SK-MEL-5 (cell line): ENCODE data around the gene SCYL3. TPM values are rescaled to one million over a fixed set of nuclear protein-coding genes. Genes with fewer than 3 reads are reported as not detected.
"Not testable (repeated sequence)": the region's sequence is repeated elsewhere in the genome, so short reads cannot be mapped to it uniquely, and the experiment has no call there.

Experiments
- DNase-seq: peaks from one replicate; pipeline ENCODE4 v3.0.0-alpha.2; 2016; ENCODE audit warnings: low read depth, low spot score
- in situ Hi-C: cut with HindIII; loops from 2 replicates; pipeline ENCODE4 v1.10.0; 2016; ENCODE audit warnings: low sequenced_read_pairs, high pct_unique_total_duplicates, low pct_unique_long_range_greater_than_20kb
- total RNA-seq: library from RNA; depleted of rRNA; stranded (reverse); fragments of >200 nt; shearing (Covaris generic); gene quantifications from 2 replicates; pipeline ENCODE4 v1.2.3, GENCODE V29; 2014

Gene SCYL3
- total RNA-seq, 1 experiment from 2014 or later: 5.5 TPM

GRCh38 chr1:169879034-169879840 lies 14.5 kb downstream of the SCYL3 start:
- no peak for DNase-seq
- in situ Hi-C loops: no loop called here

DNA sequence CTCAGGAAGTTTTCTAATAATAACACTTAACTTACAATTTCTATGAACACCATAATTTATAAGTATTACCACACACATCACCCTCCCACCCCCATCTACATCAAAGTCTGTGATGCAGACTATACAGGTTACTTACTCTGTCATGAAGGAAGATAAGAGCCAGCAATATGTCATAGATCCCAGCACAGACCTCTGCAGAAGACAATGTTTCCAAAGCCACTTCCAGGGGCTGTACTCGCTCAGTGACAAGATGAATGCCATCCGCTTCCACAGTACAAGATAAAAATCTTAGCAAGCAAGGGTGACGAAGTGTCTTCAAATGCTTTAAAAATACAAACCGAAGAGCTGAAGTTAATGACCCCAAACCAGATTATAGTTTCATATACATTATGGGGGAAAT lies 15.2 kb downstream of the SCYL3 start:
- in situ Hi-C loops: no loop called here
- DNase-seq: no peak

GRCh38 chr1:169877800-169878491 lies 15.8 kb downstream of the SCYL3 start:
- in situ Hi-C loops: no loop called here
- DNase-seq: no peak

GRCh38 chr1:169874229-169874628 lies 19.5 kb downstream of the SCYL3 start:
- in situ Hi-C loops: no loop called here
- no peak for DNase-seq

- in situ Hi-C loops: no loop called here
- no peak for DNase-seq
Measured at GRCh38 chr1:169873582-169874199, 20.0 kb downstream of the SCYL3 start.

DNA sequence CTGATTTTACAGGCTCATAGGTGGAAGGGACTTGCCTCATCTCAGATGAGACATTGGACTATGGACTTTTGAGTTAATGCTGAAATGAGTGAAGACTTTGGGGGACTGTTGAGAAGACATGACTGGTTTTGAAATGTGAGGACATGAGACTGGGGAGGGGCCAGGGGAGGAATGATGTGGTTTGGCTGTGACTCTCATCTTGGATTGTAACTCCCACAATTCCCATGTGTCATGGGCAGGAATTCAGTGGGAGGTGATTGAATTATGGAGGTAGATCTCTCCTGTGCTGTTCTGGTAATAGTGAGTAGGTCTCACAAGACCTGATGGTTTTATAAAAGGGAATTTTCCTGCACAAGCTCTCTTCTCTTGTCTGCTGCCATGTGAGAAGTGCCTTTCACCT lies 20.8 kb downstream of the SCYL3 start:
- in situ Hi-C loops: no loop called here
- DNase-seq: no peak

DNA sequence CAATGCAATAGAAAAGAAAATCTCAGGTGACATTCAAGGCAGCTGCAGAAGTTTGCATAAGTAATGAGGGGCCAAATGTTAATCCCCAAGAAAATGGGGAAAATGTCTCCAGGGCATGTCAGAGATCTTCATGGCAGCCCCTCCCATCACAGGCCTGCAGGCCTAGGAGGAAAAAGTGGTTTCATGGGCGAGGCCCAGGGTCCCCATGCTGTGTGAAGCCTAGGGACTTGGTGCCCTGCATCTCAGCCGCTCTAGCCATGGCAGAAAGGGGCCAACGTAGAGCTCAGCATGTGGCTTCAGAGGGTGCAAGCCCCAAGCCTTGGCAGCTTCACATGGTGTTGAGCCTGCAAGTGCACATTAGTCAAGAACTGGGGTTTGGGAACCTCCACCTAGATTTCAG lies 21.7 kb downstream of the SCYL3 start:
- DNase-seq, in situ Hi-C loops: not testable (repeated sequence)

GRCh38 chr1:169869426-169869825 lies 24.3 kb downstream of the SCYL3 start:
- no peak for DNase-seq
- in situ Hi-C loops: no loop called here

GRCh38 chr1:169868978-169869377 lies 24.7 kb downstream of the SCYL3 start:
- in situ Hi-C loops: no loop called here
- DNase-seq: no peak

DNA sequence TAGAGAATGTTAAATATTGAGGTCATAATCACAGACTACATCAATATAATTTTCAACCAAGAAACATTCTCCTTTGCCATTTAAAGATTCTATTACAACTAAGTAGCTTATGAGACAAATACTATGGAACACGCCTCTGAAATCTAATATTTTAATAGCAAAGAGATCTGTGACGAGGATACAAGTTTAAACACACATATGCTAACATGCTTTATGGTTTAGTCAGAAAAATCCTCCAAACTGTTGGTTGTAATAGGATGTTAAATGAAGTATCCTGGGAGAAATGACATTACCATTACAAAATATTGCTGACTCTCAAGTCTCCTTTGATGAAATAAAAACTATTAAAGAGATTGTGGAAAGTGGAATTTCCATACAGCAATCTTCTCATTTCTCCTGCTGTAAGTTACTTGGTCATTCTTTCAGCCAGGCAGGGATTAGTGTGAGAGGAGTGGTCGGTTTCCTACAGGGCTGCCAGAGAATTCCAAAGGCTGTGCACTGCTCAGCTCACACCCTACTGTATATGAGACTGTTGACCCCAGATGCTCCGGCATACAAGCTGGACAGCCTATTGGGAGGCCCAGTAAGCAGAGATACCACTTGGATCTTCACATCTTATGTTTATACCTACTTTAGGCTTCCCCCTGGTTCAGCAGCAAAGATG lies 26.6 kb downstream of the SCYL3 start:
- no peak for DNase-seq
- in situ Hi-C loops: no loop called here

GRCh38 chr1:169866577-169866976 lies 27.1 kb downstream of the SCYL3 start:
- DNase-seq: no peak
- in situ Hi-C loops: no loop called here

DNA sequence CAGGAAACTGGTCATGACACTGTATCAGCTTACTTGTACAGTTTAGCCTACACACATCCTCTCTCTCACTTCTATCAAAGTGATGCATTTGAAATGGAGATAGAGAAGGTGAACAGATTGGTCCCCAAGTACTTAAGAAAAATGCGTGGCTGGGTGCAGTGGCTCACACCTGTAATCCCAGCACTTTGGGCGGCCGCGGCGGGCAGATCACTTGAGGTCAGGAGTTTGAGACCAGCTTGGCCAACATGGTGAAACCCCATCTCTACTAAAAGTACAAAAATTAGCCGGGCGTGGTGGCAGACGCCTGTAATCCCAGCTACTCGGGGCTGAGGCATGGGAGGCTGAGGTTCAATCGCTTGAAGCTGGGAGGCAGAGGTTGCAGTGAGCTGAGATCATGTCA lies 29.2 kb downstream of the SCYL3 start:
- in situ Hi-C loops: not testable (repeated sequence)

GRCh38 chr1:169860750-169861149 lies 32.9 kb downstream of the SCYL3 start:
- in situ Hi-C loops: no loop called here
- DNase-seq: no peak

More for the DNA sequence above, 29.2 kb downstream of the SCYL3 start:
- not testable (repeated sequence) for DNase-seq

DNA sequence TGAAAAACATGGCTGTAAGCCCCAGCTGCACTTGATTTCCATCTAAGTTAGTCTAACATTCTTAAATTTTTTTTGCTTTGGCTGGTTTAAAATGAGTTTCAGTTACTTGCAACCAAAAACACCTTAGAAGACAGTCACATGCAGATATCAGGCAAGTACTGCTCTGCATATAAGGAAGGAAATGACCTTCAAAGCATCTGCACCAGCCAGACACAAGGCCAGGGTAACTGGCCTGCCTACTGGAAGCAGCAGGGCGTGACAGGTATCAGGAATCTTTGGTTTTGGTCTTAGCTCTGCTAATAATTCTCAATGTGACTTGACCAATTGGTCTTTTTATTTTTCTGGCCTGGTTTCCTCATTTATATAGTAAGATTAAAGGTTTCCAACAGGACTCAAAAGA lies 33.5 kb downstream of the SCYL3 start:
- DNase-seq: no peak
- in situ Hi-C loops: no loop called here

DNA sequence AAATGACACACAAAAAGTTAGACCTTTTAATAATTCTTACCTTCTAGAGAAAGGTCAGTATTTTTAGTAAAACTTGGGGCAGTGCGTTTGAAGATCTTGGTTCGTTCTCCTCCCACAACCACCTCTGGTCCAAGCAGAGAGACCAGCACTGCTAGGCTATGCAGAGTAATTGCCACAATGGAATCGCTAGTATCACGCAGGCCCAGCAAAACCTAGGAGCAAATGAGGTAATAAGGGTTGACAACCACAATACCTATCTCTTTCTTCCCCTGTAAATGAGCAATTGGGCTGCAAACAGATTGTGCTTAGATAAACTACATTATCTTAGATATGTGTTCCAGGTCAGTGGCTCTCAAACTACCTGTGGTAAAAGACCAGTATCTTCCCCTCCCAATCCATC lies 34.7 kb downstream of the SCYL3 start:
- no peak for DNase-seq
- in situ Hi-C loops: no loop called here

DNA sequence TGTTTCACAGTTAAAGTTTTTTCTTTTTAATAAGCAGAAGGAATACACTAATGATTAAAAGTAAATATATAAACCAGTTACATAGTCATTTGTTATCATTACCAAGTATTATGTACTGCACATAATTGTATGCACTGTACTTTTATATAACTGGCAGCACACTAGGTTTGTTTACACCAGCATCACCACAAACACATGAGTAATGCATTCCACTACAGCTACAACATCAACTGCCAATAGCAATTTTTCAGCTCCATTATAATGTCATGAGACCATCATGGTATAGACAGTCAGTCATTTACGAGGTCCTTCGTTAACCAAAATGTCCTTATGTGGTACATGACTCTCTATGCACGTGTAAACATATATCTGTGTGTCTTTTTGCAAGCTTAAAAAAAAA lies 35.2 kb downstream of the SCYL3 start:
- in situ Hi-C loops: no loop called here
- no peak for DNase-seq

- no peak for DNase-seq
- in situ Hi-C loops: no loop called here
Measured at GRCh38 chr1:169853341-169853740, 40.4 kb downstream of the SCYL3 start.

- in situ Hi-C loops: no loop called here
- no peak for DNase-seq
Measured at GRCh38 chr1:169849346-169850022, 44.2 kb downstream of the SCYL3 start.
